ENCODE results near the gene NUP214. TPM values are rescaled to one million over a fixed set of nuclear protein-coding genes. Genes with fewer than 3 reads are reported as not detected.

Gene NUP214
- total and polyA plus RNA-seq, 2 of the 8 experiments (the other 6 are each of a cell fraction or from before 2014, with no cell fraction given) = 28.6 to 50.2 TPM

DNA sequence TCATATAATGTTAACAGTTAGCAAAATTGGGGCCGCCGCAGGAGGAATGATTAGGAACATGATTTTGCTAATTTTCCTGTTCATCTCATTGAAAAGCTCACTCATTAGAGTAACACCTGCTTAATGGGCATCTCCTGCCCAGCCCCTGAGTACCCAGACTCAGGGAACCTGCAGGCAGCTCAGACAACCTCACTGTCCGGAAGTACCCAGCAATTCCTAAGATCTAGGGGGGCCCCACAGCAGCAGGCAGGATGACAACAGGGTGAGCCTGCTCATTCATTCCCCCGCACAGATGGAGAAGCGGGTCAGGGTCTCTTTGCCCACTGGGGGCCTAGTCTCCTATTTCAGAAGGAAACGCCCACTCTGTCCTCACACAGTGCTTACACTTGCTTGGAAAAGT, 138.3 kb downstream of the NUP214 start:
- Histone ChIP-seq H4K8ac (ENCODE audit: extremely low read depth, insufficient read depth, low read length) (no peak overlapping the region), H2BK120ac (replicated peaks; ENCODE audit: low read depth, low read length) (no peak overlapping the region), H2BK12ac (ENCODE audit: low read depth, low read length) (no peak overlapping the region), H3K9ac (replicated peaks in 1 of 4; ENCODE audit: extremely low read depth in 1 of 4, low read depth in 3 of 4, low read length in 3 of 4) (peak overlapping the region in 1 of 4 experiments; percentile 21; a peak in 1 of 7 replicates), H3K4me3 (ENCODE audit: extremely low read depth in 1 of 4, insufficient read depth in 2 of 4, low read depth in 3 of 4, low read length in 4 of 4) (no peak overlapping the region), H3K27ac (ENCODE audit: low read depth, low read length) (no peak overlapping the region), H3K4ac (replicated peaks; ENCODE audit: insufficient read length, low read depth, low read length) (no peak overlapping the region), H2BK5ac (ENCODE audit: low read depth, low read length) (no peak overlapping the region; the same call in 1 of the 2 replicates), H3K79me2 (ENCODE audit: control insufficient read depth in 1 of 2, insufficient read depth in 2 of 2, low read length in 2 of 2) (no peaks in the 10 kb centered on the region), H3K23me2 (ENCODE audit: low read depth, low read length) (no peaks in the 10 kb centered on the region; the same call in 1 of the 2 replicates), H2BK20ac (ENCODE audit: low read length) (no peak overlapping the region), H3K56ac (replicated peaks; ENCODE audit: insufficient read length, low read depth, low read length) (no peak overlapping the region), H2AK5ac (ENCODE audit: low read depth, low read length) (no peak overlapping the region), H4K5ac (ENCODE audit: insufficient read length, low read depth, low read length) (no peak overlapping the region), H4K91ac (replicated peaks; ENCODE audit: insufficient read length, low read length) (no peak overlapping the region), H3K4me2 (ENCODE audit: insufficient read depth in 1 of 2, low read depth in 2 of 2, low read length in 2 of 2) (no peak overlapping the region), H3K27me3 (replicated peaks in 1 of 4; ENCODE audit: control insufficient read depth in 3 of 4, extremely low read depth in 1 of 4, insufficient read depth in 3 of 4, low read length in 3 of 4) (no peaks in the 10 kb centered on the region), H3K14ac (ENCODE audit: insufficient read length) (no peak overlapping the region), H2BK15ac (ENCODE audit: low read length) (no peak overlapping the region), H3K79me1 (ENCODE audit: low read depth, low read length) (no peaks in the 10 kb centered on the region), H3K23ac (ENCODE audit: insufficient read length) (no peak overlapping the region), H3K9me3 (ENCODE audit: insufficient read depth in 2 of 2, low read depth in 1 of 2, low read length in 1 of 2) (no peaks in the 10 kb centered on the region), H2AFZ (ENCODE audit: low read length) (no peak overlapping the region), H3K36me3 (ENCODE audit: control insufficient read depth in 2 of 4, insufficient read depth in 4 of 4, low read length in 3 of 4) (no peaks in the 10 kb centered on the region), H3K18ac (ENCODE audit: extremely low read depth, low read length) (no peak overlapping the region), H3K4me1 (replicated peaks in 1 of 4; ENCODE audit: control insufficient read depth in 3 of 4, insufficient read depth in 4 of 4, low read length in 3 of 4) (peaks cover 0 to 3% (median 0%) of the 10 kb centered on the region in 4 experiments; a peak in 3 of 7 replicates), H4K20me1 (replicated peaks in 1 of 2; ENCODE audit: control insufficient read depth in 1 of 2, insufficient read depth in 2 of 2, low read length in 2 of 2) (peaks cover 0 to 2% of the 10 kb centered on the region in 2 experiments)
- CTCF ChIA-PET (ENCODE audit: partially characterized antibody) = interaction anchor here (0.6 to 2.0 kb wide), 12 partner anchors 9 to 1671 kb away, joined by 3 to 7 read pairs (median 3); partner anchors contain the start of gene FAM78A
- FAIRE-seq (no peak), DNase-seq (ENCODE audit: low read depth in 1 of 2, low spot score in 2 of 2) (peak in 1 of 2 experiments; percentile 43)
- 92% methylated on average over 6 of the region's 6 CpGs; no CpG with 5 or more reads in 1 of the 2 experiments for WGBS, 2 experiments (ENCODE audit: extremely low coverage in 1 of 2, insufficient coverage in 1 of 2, insufficient read length in 1 of 2, insufficient replicate concordance in 2 of 2, low coverage in 1 of 2, low lambda C conversion rate in 2 of 2, missing lambda C conversion rate in 1 of 2)
- POLR2A ChIA-PET (ENCODE audit: partially characterized antibody) = interaction anchor here (0.7 kb wide), 1 partner anchor 97 kb away, joined by 3 read pairs; no protein-coding TSS in a partner anchor
- TF ChIP-seq RBBP5 (IDR thresholded peaks at IDR 0.05; ENCODE audit: borderline replicate concordance, low read depth, low read length) (no peak), BRCA1 (IDR thresholded peaks at IDR 0.05; ENCODE audit: low read depth, low read length) (no peak), SUZ12 (IDR thresholded peaks at IDR 0.05; ENCODE audit: low read length) (no peak), SRF (IDR thresholded peaks at IDR 0.05; ENCODE audit: low read depth, low read length) (no peak), HDAC6 (IDR thresholded peaks at IDR 0.05; ENCODE audit: low read depth, low read length) (no peak), HDAC2 (IDR thresholded peaks at IDR 0.05; ENCODE audit: borderline replicate concordance in 1 of 2, low read depth in 2 of 2, low read length in 2 of 2) (no peak), NANOG (IDR thresholded peaks at IDR 0.05; ENCODE audit: insufficient read depth, low read depth, low read length, poor library complexity, severe bottlenecking) (no peak), SP2 (IDR thresholded peaks at IDR 0.05; ENCODE audit: low read length) (no peak), GTF2F1 (IDR thresholded peaks at IDR 0.05; ENCODE audit: borderline replicate concordance, low read depth, low read length) (no peak), CHD2 (IDR thresholded peaks at IDR 0.05; ENCODE audit: low read length) (no peak), RXRA (IDR thresholded peaks at IDR 0.05; ENCODE audit: insufficient read depth, low read depth, low read length) (no peak)

Measured in H1 (cell line).